ENCODE data around the gene FREM1. TPM values are rescaled to one million over a fixed set of nuclear protein-coding genes. Genes with fewer than 3 reads are reported as not detected.

Gene FREM1
- total RNA-seq, 1 experiment from 2014 or later: under 0.01 TPM

DNA sequence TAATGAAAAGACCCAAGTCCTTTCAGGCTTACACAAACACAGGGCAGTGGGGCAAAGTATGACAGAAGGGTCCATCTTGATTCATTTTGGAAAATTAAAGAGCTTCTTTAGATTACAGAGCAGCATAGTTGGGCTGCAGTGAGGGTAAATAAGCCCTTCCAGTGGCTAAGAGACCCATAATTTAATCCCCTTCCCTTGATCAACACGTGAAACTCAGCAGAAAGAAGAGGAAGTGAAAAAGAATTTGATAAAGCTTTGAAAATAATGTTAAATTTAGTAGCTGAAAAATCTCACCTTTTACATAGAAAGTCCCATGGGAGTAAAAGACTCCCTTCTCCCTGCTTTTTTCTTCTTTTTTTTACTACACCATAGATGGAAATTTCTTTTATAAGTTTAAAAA is 87.6 kb downstream of the FREM1 start:
- DNase-seq (ENCODE audit: low spot score): no peak

DNA sequence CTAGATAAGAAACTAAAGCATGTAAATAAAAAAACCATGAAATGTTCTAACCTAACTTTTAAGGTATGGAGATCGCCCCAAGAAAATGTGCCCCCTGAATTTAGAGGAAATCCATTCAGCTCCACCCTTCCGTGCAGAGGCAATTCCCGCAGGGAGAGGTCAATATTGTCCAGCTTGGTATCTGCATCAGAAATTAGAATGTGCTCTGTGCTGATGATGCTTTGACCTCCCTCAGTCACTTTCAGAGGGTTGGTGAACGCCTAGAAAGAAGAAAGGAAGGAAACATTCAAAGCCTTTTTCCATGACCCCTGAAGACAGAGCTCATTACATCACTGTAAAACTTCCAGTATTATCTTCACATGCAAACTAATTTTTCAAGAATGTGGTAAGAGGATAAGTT is 91.0 kb downstream of the FREM1 start:
- DNase-seq (ENCODE audit: low spot score): no peak

DNA sequence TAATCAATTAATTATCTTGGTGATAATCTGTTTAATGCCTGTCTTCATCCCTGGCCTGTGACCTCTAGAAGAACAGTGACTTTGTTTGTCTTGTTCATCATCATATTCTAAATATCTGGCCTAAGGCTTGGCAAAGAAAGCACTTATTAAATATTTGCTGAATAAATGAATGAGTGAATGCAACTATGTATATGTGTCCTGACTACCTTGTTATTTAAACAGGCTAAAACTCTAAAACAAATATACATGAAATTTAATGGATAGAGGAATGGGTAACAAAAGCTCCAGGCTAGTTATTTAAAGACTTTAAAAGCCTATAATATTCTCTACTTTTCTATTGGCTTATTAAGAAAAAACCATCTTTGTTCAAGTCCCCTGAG is 96.0 kb downstream of the FREM1 start:
- no peak for DNase-seq (ENCODE audit: low spot score)

DNA sequence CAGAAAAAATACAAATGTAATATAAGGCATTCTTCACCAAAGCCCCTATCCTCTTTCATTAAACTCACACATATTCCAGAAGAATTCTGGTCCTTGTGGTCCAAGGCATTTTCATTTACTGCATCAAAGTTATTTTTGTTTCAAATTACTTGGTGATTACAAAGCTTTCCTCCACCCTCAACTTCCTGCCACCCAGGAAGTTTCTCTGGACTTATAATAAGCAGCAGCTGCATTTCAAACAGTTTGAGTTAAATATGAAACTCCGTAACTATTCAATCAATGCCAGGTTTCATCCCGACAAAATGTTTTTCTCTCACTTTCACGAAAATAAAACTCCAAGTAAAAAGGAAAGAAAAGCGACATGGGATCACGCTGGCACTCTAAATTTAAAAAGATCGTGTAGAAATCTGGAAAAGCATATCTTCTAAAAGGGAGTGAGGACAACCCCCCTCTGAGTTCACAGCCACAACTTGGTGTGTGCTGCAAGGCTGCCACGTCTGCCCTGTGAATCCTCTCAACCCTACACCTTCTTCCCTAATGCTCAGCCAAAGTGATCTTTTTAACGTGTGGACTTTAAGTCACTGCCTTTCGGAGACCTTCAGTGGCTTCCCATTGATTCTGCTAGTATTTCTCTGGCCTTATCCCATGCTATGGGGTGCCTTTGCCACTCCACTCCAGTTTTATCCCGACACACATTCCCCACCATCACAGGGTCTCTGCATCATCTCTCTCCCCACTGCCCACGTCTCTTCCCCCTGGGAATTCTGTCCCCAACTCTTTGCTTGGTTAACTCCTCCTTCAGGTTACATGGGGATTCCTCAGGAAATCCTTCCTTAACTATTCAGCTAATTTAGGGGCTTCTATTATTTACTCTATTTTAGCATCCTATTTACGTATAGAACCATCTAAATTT is 96.6 kb downstream of the FREM1 start:
- DNase-seq (ENCODE audit: low spot score): no peak

GRCh38 chr9:14812806-14813205 is 97.4 kb downstream of the FREM1 start:
- no peak for DNase-seq (ENCODE audit: low spot score)

DNA sequence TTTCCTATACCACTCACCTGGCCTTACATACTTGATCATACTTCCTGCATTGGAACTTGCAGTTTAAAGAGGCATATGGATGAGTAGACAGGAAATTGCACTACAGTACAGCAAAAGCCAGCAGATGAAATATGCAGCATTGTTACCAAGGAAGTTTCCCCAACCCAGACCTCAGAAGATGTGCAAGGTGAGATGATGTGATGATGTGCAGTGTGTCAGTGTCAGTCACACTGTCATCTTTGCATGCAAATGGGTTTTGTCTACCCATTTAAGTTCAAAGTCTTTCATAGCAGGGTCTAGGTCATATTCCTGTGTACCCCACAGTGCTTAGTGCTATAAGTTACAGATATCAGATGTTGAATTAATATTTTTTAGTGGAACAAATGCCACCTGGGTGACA is 98.4 kb downstream of the FREM1 start:
- no peak for DNase-seq (ENCODE audit: low spot score)

DNA sequence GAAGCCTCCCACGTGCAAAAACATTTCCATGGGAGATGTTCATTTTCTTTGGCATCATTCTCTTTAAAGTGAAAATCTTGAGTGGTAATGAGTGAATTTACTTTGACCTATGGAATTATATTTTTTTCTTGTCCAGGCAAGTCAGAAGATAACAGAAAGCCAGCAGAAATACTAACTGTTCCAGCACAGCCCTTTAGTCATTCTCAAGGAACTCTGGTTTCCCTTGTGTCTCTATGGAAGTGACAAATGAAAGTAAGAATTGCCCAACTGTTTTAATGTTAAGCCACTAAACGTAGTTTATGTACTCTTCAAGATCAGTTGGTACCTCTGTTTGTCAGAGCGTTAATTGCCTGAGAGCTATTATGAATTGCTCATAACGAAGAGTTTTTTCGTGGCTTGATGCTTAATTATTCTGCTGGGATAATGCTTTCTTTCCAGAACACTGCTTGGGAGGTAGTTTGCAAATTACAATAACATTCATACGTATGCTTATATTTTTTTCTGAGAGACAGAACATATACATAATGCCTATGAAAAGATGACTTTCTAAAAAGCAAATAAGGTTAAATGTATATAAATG is 103.2 kb downstream of the FREM1 start:
- DNase-seq (ENCODE audit: low spot score): no peak

DNA sequence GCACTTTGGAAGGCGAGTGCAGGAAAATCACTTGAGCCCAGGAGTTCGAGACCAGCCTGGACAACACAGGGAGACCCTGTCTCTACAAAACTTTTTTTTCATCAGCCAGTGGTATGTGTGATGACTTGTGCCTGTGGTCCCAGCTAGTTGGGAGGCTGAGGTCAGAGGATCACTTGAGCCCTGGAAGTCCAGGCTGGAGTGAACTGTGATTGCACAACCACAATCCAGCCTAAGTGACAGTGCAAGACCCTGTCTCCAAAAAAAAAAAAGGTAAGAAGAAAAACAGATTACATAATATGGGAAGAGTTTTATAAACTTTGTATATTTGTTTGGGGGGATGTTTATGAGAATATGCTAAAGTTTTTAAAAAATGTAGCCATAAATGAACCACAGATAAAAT is 111.2 kb downstream of the FREM1 start:
- no peak for DNase-seq (ENCODE audit: low spot score)

DNA sequence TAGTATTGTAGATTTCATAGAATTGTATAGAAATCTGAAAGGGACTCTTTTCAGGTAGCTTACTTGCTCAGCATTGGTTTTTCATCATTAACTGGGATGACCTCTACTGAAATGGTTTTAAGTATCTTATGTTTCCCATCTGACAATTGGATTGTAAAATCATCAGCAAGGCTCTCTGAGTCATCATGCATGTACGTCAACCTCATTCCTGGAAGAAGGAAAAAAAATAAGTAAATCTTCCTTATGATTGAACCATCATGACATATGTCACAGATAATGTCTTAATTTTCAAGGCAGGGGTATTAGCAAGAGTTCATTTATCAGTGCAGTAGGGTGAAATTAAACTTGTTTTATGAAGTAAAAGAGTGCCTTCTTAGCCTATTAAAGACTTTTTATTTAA is 112.8 kb downstream of the FREM1 start:
- no peak for DNase-seq (ENCODE audit: low spot score)

GRCh38 chr9:14793389-14793788 is 116.8 kb downstream of the FREM1 start:
- no peak for DNase-seq (ENCODE audit: low spot score)

GRCh38 chr9:14790628-14791027 is 119.6 kb downstream of the FREM1 start:
- DNase-seq (ENCODE audit: low spot score): no peak

- no peak for DNase-seq (ENCODE audit: low spot score)
Observed at GRCh38 chr9:14788846-14789245, 121.4 kb downstream of the FREM1 start.

DNA sequence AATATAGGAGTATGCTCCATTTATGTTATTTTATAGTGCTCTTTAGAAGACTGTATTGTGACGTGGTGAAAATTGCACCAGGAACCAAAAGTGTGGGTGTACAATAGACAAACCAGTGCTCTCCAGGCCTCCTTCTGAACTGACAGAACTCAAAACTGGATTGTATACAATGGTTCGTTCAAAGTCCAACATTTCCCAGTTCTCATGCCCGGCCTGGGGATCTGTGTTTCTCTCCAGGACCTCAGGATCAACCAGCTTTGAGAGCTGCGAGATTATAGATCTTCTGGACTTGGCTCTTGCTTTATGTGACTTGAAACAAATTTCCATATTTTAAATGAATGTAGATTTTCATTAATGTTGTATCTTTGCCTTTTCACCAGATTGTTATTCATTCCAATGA is 126.9 kb downstream of the FREM1 start:
- no peak for DNase-seq (ENCODE audit: low spot score)

DNA sequence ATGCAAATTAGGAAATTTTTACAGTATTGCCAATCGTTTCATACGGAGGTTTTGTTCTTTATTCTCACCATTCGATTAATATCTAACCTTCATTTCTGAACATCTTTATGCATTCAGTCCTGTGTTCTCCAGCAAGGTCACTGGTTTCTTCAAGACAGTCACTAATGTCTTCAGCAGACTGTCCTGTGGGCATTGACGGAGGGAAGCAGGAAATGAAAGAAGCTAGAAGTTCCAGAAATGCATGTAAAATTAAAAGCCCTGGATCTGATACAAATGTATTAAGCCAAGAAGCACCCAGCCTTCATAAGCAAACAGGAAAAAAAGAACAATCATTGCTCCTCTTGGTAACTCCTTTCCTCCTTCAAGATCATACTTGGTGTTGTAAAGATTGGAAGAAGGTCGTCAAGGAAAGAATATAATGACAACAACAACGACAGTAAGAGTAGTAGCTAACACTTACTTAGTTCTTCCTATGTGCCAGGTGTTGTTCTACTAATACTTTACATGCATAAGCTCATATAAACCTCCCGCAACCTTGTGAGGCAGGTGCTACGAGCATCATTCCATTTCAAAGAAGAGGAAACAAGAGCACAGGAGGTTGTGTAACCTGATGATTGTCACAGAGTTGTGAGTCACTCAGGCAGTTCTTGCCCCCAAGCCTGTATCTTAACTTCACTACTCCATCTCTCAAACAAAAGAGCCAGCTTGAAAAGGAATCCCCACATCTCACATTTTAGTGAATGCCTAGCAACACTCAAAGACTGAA is 127.8 kb downstream of the FREM1 start:
- DNase-seq (ENCODE audit: low spot score): no peak

DNA sequence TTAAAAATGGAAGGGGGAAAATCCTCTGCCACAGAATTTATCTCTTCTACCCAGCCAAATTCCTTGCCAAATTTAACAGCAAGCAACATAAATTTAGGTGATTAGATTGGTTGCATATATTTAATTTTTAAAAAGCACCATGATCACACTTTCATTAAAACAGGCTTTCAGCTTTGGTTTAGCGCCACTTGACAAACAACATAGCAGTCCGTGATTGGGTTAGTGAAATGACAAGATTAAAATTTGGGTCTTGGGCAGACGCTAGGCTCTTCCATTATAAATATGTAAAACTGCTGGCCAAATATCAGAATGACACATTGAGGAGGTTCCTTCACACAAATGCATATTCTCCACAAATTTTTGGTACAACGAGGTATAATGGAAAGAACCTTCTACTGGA is 129.5 kb downstream of the FREM1 start:
- DNase-seq (ENCODE audit: low spot score): no peak

- DNase-seq (ENCODE audit: low spot score): no peak
Observed at GRCh38 chr9:14780251-14780650, 130.0 kb downstream of the FREM1 start.

- DNase-seq (ENCODE audit: low spot score): no peak
Observed at GRCh38 chr9:14779566-14780022, 130.6 kb downstream of the FREM1 start.

DNA sequence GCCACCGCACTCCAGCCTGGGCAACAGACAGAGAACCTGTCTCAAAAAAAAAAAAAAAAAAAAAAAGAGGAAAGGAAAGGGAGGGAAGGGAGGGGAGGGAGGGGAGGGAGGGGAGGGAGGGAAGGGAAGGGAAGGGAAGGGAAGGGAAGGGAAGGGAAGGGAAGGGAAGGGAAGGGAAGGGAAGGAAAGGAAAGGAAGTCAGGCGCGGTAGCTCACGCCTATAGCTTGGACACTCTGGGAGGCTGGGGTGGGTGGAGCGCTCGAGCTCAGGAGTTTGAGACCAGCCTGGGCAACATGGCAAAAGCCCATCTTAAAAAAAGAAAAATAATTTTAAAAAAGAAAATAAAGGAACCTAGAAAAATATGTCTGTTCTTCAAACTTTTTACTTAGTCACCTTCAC is 131.7 kb downstream of the FREM1 start:
- DNase-seq (ENCODE audit: low spot score): no peak

DNA sequence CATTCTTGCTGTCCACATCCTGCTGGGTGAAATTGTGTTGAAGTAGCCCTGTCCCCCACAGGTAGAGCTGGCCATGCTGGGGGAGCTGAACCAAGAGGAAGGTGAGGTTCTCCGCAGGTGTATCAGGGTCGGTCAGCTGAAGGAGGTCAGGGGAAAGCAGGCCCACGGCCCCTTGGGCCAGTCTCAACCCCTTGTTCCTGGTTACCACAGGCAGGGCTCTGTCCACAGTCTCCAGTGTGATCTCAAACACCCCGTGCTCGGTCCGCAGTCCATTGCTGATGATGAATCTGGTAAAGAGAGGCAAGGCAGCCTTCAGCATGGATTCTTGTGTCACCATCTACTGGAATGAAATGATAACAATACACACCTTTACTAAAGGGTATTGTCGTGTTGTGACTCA is 134.3 kb downstream of the FREM1 start:
- no peak for DNase-seq (ENCODE audit: low spot score)

GRCh38 chr9:14770592-14770991 is 139.6 kb downstream of the FREM1 start:
- no peak for DNase-seq (ENCODE audit: low spot score)

DNA sequence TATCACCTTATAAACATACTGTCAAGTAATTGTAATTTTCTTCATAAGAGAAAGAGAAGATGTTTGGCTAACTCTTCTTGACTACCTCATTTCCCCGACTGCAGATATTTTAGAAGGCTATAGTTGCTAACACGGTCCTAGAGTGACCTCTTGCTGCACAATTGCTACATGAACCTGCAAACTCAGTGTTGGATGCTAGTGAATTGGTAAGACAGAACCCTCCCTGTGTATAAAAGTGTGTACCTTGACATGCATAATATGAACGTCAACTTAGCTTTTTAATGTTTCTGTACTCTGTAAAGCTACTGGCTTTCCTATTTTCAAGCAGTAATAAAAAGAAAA is 141.0 kb downstream of the FREM1 start:
- DNase-seq (ENCODE audit: low spot score): peak; percentile 39

DNA sequence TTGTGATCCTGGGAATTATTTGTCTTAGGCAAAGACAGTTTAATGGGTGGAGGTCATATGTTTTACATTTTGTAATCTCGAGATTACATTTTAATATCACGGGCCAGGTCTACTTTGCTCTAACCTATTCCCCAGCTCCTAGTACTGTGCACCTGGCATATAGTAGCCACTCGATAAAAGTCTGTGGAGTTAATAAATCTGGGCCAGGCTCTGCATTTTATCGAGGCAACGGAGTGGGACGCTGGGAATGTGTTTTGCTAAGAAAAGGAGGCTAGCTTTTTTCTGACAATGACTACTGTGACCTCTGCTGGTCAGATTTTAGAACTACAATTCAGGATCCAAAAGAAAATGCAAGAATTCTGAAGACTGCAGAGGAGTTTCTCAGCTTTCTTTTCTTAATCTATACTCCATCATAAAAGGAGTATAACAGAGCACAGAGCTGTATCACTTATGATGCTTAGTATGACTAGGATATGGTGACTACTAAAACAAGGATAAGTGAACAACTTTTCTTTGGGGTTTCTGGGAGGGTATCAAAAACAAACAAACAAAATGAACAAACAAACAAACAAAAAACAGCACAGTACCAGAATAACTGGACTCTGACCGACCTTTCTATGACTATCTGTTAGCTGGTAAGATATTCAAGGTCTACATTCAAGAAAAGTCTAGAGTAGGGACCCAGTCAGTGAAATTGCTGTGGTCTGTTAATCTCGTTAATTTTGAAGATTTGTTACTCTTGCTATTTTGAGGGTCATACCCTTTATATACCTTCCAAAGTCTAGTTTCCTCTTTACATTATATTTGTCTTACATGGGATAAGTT is 141.6 kb downstream of the FREM1 start:
- peak; percentile 67 for DNase-seq (ENCODE audit: low spot score)

Measured in HT-29 (cell line).